HEK293T (cell line): Measurements from ENCODE around the gene TCFL5.

Source experiments
- CTCF ChIA-PET: fragments of 350-600 bp; formaldehyde crosslinking; extraction: SDS; loops from one replicate; lab custom pipeline; 2021; ENCODE audit warnings: antibody characterized with exemption, inconsistent platforms; lab: Yijun Ruan, JAX
- POLR2A ChIA-PET: fragments of 350-600 bp; formaldehyde crosslinking; extraction: SDS; loops from one replicate; lab custom pipeline; 2020; ENCODE audit warnings: antibody characterized with exemption, inconsistent platforms; lab: Yijun Ruan, JAX
- DNase-seq: peaks from one replicate; pipeline ENCODE4 v3.0.0; 2012; ENCODE audit warnings: mixed read lengths; ENCODE audit errors: extremely low spot score
- ARNT ChIP-seq: fragments of 450-650 bp; IDR thresholded peaks from 2 replicates; pipeline ENCODE4 v1.6.1; 2017; ENCODE audit warnings: mild to moderate bottlenecking
- BHLHE40 ChIP-seq: fragments of 450-650 bp; IDR thresholded peaks from 2 replicates; pipeline ENCODE4 v1.6.1; 2016; ENCODE audit warnings: mild to moderate bottlenecking, moderate library complexity, borderline replicate concordance
- CTBP1 ChIP-seq: fragments of 450-650 bp; IDR thresholded peaks from 2 replicates; pipeline ENCODE4 v1.6.1; 2016; ENCODE audit warnings: borderline replicate concordance
- ELF4 ChIP-seq: fragments of 450-650 bp; IDR thresholded peaks from 2 replicates; pipeline ENCODE4 v1.6.1; 2017; ENCODE audit warnings: antibody characterized with exemption
- FOXA1 ChIP-seq: fragments of 450-650 bp; IDR thresholded peaks from 2 replicates; pipeline ENCODE4 v1.6.1; 2016; ENCODE audit warnings: mild to moderate bottlenecking
- FOXK2 ChIP-seq: fragments of 450-650 bp; IDR thresholded peaks from 2 replicates; pipeline ENCODE4 v1.6.1; 2016; ENCODE audit warnings: mild to moderate bottlenecking
- FOXM1 ChIP-seq: fragments of 450-650 bp; IDR thresholded peaks from 2 replicates; pipeline ENCODE4 v1.6.1; 2017; ENCODE audit warnings: mild to moderate bottlenecking, borderline replicate concordance
- HDGF ChIP-seq: fragments of 450-650 bp; IDR thresholded peaks from 2 replicates; pipeline ENCODE4 v1.6.1; 2017; ENCODE audit warnings: antibody characterized with exemption, borderline replicate concordance
- L3MBTL2 ChIP-seq: fragments of 450-650 bp; conservative IDR thresholded peaks from 2 replicates; pipeline ENCODE4 v1.6.1; 2016; ENCODE audit warnings: mild to moderate bottlenecking
- LEF1 ChIP-seq: fragments of 450-650 bp; IDR thresholded peaks from 2 replicates; pipeline ENCODE4 v1.6.1; 2017; ENCODE audit warnings: mild to moderate bottlenecking, borderline replicate concordance
- NFRKB ChIP-seq: fragments of 450-650 bp; IDR thresholded peaks from 2 replicates; pipeline ENCODE4 v1.6.1; 2016; ENCODE audit warnings: mild to moderate bottlenecking, moderate library complexity
- PKNOX1 ChIP-seq: fragments of 450-650 bp; IDR thresholded peaks from 2 replicates; pipeline ENCODE4 v1.6.1; 2016
- SP1 ChIP-seq: fragments of 450-650 bp; IDR thresholded peaks from 2 replicates; pipeline ENCODE4 v1.6.1; 2017
- SUZ12 ChIP-seq: fragments of 450-650 bp; IDR thresholded peaks from 2 replicates; pipeline ENCODE4 v1.6.1; 2016; ENCODE audit warnings: mild to moderate bottlenecking
- TARDBP ChIP-seq: fragments of 450-650 bp; IDR thresholded peaks from 2 replicates; pipeline ENCODE4 v1.6.1; 2016
- ZNF384 ChIP-seq: fragments of 450-650 bp; IDR thresholded peaks from 2 replicates; pipeline ENCODE4 v1.6.1; 2016

TCFL5 gene

DNA sequence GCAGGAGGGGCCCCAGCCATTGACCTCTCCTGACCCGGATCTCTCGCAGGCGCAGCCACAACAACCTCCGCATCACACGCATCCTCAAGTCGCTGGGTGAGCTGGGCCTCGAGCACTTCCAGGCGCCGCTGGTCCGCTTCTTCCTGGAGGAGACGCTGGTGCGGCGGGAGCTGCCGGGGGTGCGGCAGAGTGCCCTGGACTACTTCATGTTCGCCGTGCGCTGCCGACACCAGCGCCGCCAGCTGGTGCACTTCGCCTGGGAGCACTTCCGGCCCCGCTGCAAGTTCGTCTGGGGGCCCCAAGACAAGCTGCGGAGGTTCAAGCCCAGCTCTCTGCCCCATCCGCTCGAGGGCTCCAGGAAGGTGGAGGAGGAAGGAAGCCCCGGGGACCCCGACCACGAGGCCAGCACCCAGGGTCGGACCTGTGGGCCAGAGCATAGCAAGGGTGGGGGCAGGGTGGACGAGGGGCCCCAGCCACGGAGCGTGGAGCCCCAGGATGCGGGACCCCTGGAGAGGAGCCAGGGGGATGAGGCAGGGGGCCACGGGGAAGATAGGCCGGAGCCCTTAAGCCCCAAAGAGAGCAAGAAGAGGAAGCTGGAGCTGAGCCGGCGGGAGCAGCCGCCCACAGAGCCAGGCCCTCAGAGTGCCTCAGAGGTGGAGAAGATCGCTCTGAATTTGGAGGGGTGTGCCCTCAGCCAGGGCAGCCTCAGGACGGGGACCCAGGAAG is 49.3 kb downstream of the TCFL5 start:
- CTCF ChIA-PET: no interaction called here
- POLR2A ChIA-PET: interaction anchor here (0.6 to 1.5 kb wide), 2 partner anchors 16 to 34 kb away, joined by 3 to 5 read pairs; partner anchors contain the start of gene MRGBP

DNA sequence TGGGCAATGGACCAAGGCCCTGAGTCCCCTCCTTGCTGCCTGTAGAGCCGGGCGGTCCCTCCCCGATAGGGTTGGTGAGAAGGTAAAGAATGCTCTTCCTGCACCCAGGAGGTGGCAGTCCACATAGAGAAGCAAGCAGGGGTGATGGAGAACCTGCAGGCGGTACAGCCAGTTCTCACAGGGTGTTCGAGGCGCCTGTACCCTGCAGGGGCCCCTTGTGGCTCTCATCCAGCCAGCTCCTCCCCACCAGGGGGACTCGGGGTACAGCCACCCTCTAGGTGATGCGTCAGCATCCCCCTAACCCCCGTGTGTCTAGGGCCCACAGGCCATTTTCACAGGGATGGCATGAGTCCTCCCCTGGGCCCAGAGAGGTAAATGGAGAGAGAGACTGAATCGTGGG is 49.9 kb downstream of the TCFL5 start:
- DNase-seq: no peak
- no peak for TF ChIP-seq SUZ12
- TF ChIP-seq NFRKB: no peak
- no peak for TF ChIP-seq ARNT
- TF ChIP-seq SP1: no peak
- TF ChIP-seq FOXM1: no peak
- TF ChIP-seq LEF1: no peak
- TF ChIP-seq PKNOX1: no peak
- ChIA-PET POLR2A (interaction anchor here (0.6 to 1.5 kb wide), 2 partner anchors 15 to 35 kb away, joined by 3 to 5 read pairs; partner anchors contain the start of gene MRGBP), CTCF (no interaction called here)

More for the DNA sequence above, 49.3 kb downstream of the TCFL5 start:
- TF ChIP-seq ZNF384: no peak
- no peak for TF ChIP-seq SP1
- no peak for TF ChIP-seq TARDBP
- no peak for TF ChIP-seq NFRKB
- no peak for TF ChIP-seq CTBP1
- TF ChIP-seq ARNT: no peak
- no peak for TF ChIP-seq L3MBTL2
- DNase-seq: no peak

GRCh38 chr20:62811320-62811719 is 50.3 kb downstream of the TCFL5 start:
- ChIA-PET CTCF (no interaction called here), POLR2A (interaction anchor here (4.4 kb wide), 1 partner anchor 16 kb away, joined by 21 read pairs; the partner anchor contains the start of gene MRGBP)
- TF ChIP-seq ZNF384 (no peak), ARNT (no peak), HDGF (no peak), TARDBP (no peak), SUZ12 (no peak), SP1 (no peak), L3MBTL2 (no peak), CTBP1 (no peak), FOXK2 (no peak), BHLHE40 (no peak), ELF4 (no peak), FOXA1 (no peak), NFRKB (no peak), LEF1 (no peak), PKNOX1 (no peak), FOXM1 (no peak)
- DNase-seq: no peak

GRCh38 chr20:62809530-62810428 is 51.8 kb downstream of the TCFL5 start:
- TF ChIP-seq FOXK2: no peak
- no peak for TF ChIP-seq HDGF
- TF ChIP-seq NFRKB: no peak
- TF ChIP-seq CTBP1: no peak
- TF ChIP-seq SP1: no peak
- ChIA-PET POLR2A (interaction anchor here (4.4 kb wide), 1 partner anchor 15 kb away, joined by 21 read pairs; the partner anchor contains the start of gene MRGBP), CTCF (no interaction called here)
- DNase-seq: no peak

DNA sequence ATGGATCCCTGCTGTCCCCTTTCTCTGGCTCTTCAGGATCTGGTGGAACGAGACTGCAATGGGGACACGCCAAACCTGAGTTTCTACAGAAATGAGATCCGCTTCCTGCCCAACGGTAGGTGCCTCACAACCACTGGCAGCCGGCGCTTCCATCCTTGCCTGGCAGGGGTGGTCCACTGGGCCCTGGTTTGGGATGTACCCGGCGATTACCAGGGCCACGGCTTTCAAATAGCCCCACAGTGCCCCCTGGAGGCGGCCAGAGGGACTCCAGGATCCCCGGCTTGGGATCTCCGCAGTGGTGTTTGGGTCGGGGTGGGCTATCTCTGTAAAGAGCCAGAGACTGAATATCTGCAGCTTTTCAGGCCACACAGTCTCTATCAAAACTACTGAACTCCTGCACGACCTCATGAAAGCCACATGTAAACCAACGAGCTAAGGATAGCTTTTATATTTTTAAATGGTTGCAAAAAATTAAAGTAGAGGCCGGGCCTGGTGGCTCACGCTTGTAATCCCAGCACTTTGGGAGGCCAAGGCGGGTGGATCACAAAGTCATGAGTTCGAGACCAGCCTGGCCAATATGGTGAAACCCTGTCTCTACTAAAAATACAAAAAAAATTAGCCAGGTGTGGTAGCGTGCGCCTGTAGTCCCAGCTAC is 53.3 kb downstream of the TCFL5 start:
- no peak for TF ChIP-seq NFRKB
- no peak for TF ChIP-seq SUZ12
- TF ChIP-seq ARNT: no peak
- no peak for TF ChIP-seq PKNOX1
- TF ChIP-seq CTBP1: no peak
- no peak for TF ChIP-seq LEF1
- TF ChIP-seq FOXM1: no peak
- TF ChIP-seq SP1: no peak
- TF ChIP-seq FOXA1: no peak
- TF ChIP-seq ZNF384: no peak
- TF ChIP-seq ELF4: no peak
- TF ChIP-seq L3MBTL2: no peak
- TF ChIP-seq HDGF: no peak
- no peak for TF ChIP-seq BHLHE40
- TF ChIP-seq FOXK2: no peak
- no peak for TF ChIP-seq TARDBP
- CTCF ChIA-PET: interaction anchor here (0.6 to 1.0 kb wide), 8 partner anchors 12 to 314 kb away, joined by 3 to 8 read pairs (median 3); partner anchors contain the start of gene MRGBP
- DNase-seq: peak; percentile 78
- POLR2A ChIA-PET: interaction anchor here (0.6 to 4.4 kb wide), 3 partner anchors 13 to 165 kb away, joined by 3 to 21 read pairs (median 3); partner anchors contain the start of gene MRGBP
